Hepatocyte (in vitro differentiated cells): ENCODE measurements around the gene LYPD5. TPM values are rescaled to one million over a fixed set of nuclear protein-coding genes. Genes with fewer than 3 reads are reported as not detected.

ENCODE experiments used
- DNase-seq: peaks from one replicate; pipeline ENCODE4 v3.0.0-alpha.2; 2016; ENCODE audit warnings: low spot score
- H2AFZ ChIP-seq: fragments of 200-600 bp; sonication (generic); 2 replicates; pipeline ENCODE4 v1.6.0; 2016; ENCODE audit warnings: antibody characterized with exemption, mild to moderate bottlenecking
- H3K27ac ChIP-seq: fragments of 200-600 bp; sonication (generic); 2 replicates; pipeline ENCODE4 v1.5.1; 2016; ENCODE audit warnings: mild to moderate bottlenecking
- H3K27me3 ChIP-seq: fragments of 200-600 bp; sonication (generic); 2 replicates; pipeline ENCODE4 v1.6.1; 2016
- H3K36me3 ChIP-seq: fragments of 200-600 bp; sonication (generic); replicated peaks from 2 replicates; pipeline ENCODE4 v1.5.1; 2016; ENCODE audit warnings: low read depth; ENCODE audit not compliant: insufficient read depth
- H3K4me1 ChIP-seq: fragments of 200-600 bp; sonication (generic); 2 replicates; pipeline ENCODE4 v1.5.1; 2016; ENCODE audit warnings: mild to moderate bottlenecking, moderate library complexity; ENCODE audit not compliant: insufficient read depth
- H3K4me2 ChIP-seq: fragments of 200-600 bp; sonication (generic); 2 replicates; pipeline ENCODE4 v1.6.0; 2016
- H3K4me3 ChIP-seq: fragments of 200-600 bp; sonication (generic); 2 replicates; pipeline ENCODE4 v1.5.1; 2016; ENCODE audit warnings: mild to moderate bottlenecking
- H3K79me2 ChIP-seq: fragments of 200-600 bp; sonication (generic); 2 replicates; pipeline ENCODE4 v1.6.0; 2017; ENCODE audit warnings: mild to moderate bottlenecking
- H3K9me2 ChIP-seq: fragments of 200-600 bp; sonication (generic); replicated peaks from 2 replicates; pipeline ENCODE4 v1.6.0; 2017; ENCODE audit warnings: mild to moderate bottlenecking; ENCODE audit not compliant: insufficient read depth
- H3K9me3 ChIP-seq: fragments of 200-600 bp; sonication (generic); 2 replicates; pipeline ENCODE4 v1.5.1; 2016; ENCODE audit warnings: low read depth, mild to moderate bottlenecking
- H4K20me1 ChIP-seq: fragments of 200-600 bp; sonication (generic); 2 replicates; pipeline ENCODE4 v1.6.0; 2016; ENCODE audit warnings: mild to moderate bottlenecking; ENCODE audit not compliant: insufficient read depth, poor library complexity, severe bottlenecking
- EZH2 ChIP-seq: fragments of 200-600 bp; sonication (generic); IDR thresholded peaks from 2 replicates; pipeline ENCODE4 v1.6.1; 2016; ENCODE audit warnings: antibody characterized with exemption, mild to moderate bottlenecking, borderline replicate concordance
- EZH2phosphoT487 ChIP-seq: fragments of 200-600 bp; sonication (generic); IDR thresholded peaks from one replicate; pipeline ENCODE4 v1.6.1; 2018; ENCODE audit warnings: antibody characterized with exemption, mild to moderate bottlenecking, low read depth, moderate library complexity; ENCODE audit not compliant: unreplicated experiment, severe bottlenecking
- WGBS: methylation state at CpG from one replicate; pipeline ENCODE4 v1.1.6; 2016; ENCODE audit warnings: low lambda C conversion rate; ENCODE audit errors: missing lambda C conversion rate; 5-methylcytosine and 5-hydroxymethylcytosine counted together
- polyA plus RNA-seq: library from polyadenylated mRNA; unstranded; fragments of >200 nt; fragmentation: Nextera tagmentation; extraction: Ambion mirVana; gene quantifications from 2 replicates; pipeline ENCODE4 v1.2.1, GENCODE V29; 2016
- total RNA-seq: library from RNA; depleted of rRNA; stranded (reverse); fragments of >200 nt; gene quantifications from 2 replicates; pipeline ENCODE4 v1.2.3, GENCODE V29; 2014
- TF ChIP-seq, protein P1 (sequence below): fragments of 200-600 bp; sonication (generic); IDR thresholded peaks from 2 replicates; pipeline ENCODE4 v1.5.1; 2016; ENCODE audit warnings: antibody characterized with exemption, mild to moderate bottlenecking; ENCODE audit not compliant: poor library complexity

LYPD5 gene
- total and polyA plus RNA-seq, 2 experiments from 2014 or later = 1.6 to 1.8 TPM

DNA sequence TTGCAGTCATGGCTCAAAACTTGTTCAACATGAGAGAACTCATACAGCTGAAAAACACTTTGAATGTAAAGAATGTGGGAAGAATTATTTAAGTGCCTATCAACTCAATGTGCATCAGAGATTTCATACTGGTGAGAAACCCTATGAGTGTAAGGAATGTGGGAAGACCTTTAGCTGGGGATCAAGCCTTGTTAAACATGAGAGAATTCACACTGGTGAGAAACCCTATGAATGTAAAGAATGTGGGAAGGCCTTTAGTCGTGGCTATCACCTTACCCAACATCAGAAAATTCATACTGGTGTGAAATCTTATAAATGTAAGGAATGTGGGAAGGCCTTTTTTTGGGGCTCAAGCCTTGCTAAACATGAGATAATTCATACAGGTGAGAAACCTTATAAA, 45.0 kb upstream of the LYPD5 start:
- Histone ChIP-seq H2AFZ (no peak overlapping the region), H3K4me3 (no peak overlapping the region), H3K9me3 (peaks cover 53% of the 10 kb centered on the region), H3K36me3 (no peaks in the 10 kb centered on the region), H3K27ac (no peak overlapping the region), H3K4me2 (no peak overlapping the region), H3K27me3 (no peaks in the 10 kb centered on the region), H3K9me2 (no peaks in the 10 kb centered on the region), H3K4me1 (no peaks in the 10 kb centered on the region), H3K79me2 (no peaks in the 10 kb centered on the region), H4K20me1 (no peaks in the 10 kb centered on the region)
- TF ChIP-seq, protein P1, sequence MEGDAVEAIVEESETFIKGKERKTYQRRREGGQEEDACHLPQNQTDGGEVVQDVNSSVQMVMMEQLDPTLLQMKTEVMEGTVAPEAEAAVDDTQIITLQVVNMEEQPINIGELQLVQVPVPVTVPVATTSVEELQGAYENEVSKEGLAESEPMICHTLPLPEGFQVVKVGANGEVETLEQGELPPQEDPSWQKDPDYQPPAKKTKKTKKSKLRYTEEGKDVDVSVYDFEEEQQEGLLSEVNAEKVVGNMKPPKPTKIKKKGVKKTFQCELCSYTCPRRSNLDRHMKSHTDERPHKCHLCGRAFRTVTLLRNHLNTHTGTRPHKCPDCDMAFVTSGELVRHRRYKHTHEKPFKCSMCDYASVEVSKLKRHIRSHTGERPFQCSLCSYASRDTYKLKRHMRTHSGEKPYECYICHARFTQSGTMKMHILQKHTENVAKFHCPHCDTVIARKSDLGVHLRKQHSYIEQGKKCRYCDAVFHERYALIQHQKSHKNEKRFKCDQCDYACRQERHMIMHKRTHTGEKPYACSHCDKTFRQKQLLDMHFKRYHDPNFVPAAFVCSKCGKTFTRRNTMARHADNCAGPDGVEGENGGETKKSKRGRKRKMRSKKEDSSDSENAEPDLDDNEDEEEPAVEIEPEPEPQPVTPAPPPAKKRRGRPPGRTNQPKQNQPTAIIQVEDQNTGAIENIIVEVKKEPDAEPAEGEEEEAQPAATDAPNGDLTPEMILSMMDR = no peak
- TF ChIP-seq EZH2phosphoT487 = no peak
- no peak for TF ChIP-seq EZH2
- DNase-seq = no peak
- 86% methylated on average over 1 of the region's 1 CpG for WGBS

- Histone ChIP-seq H3K4me1 (no peaks in the 10 kb centered on the region), H3K27ac (no peak overlapping the region), H3K4me2 (no peak overlapping the region), H3K9me2 (no peaks in the 10 kb centered on the region), H2AFZ (no peak overlapping the region), H3K36me3 (peaks cover 5% of the 10 kb centered on the region), H3K79me2 (no peaks in the 10 kb centered on the region), H3K27me3 (no peaks in the 10 kb centered on the region), H3K9me3 (peaks cover 58% of the 10 kb centered on the region), H3K4me3 (no peak overlapping the region), H4K20me1 (no peaks in the 10 kb centered on the region)
- TF ChIP-seq EZH2 (no peak), EZH2phosphoT487 (no peak)
- TF ChIP-seq, protein P1 = no peak
- no peak for DNase-seq
- WGBS = 85% methylated on average over 2 of the region's 2 CpGs
These were observed 39.8 kb upstream of the LYPD5 start for GRCh38 chr19:43842007-43842406.

- no peak overlapping the region for H3K27ac ChIP-seq
- peaks cover 10% of the 10 kb centered on the region for H3K36me3 ChIP-seq
- H3K79me2 ChIP-seq = no peaks in the 10 kb centered on the region
- no peaks in the 10 kb centered on the region for H4K20me1 ChIP-seq
- H2AFZ ChIP-seq = no peak overlapping the region
- H3K9me2 ChIP-seq = no peaks in the 10 kb centered on the region
- peaks cover 50% of the 10 kb centered on the region for H3K9me3 ChIP-seq
- no peak for TF ChIP-seq EZH2phosphoT487
- TF ChIP-seq, protein P1 = no peak
- no peak for TF ChIP-seq EZH2
- no peaks in the 10 kb centered on the region for H3K27me3 ChIP-seq
- no peak overlapping the region for H3K4me3 ChIP-seq
- no peak overlapping the region for H3K4me2 ChIP-seq
- no peaks in the 10 kb centered on the region for H3K4me1 ChIP-seq
- DNase-seq = no peak
These were observed 36.9 kb upstream of the LYPD5 start for GRCh38 chr19:43839139-43839538.
